ENCODE measurements around the gene SH2D1B. TPM values are rescaled to one million over a fixed set of nuclear protein-coding genes. Genes with fewer than 3 reads are reported as not detected.

Gene SH2D1B
- total and polyA plus RNA-seq, 2 donors (not counting 1 experiment from before 2014, with no cell fraction given) = 0.15 TPM

DNA sequence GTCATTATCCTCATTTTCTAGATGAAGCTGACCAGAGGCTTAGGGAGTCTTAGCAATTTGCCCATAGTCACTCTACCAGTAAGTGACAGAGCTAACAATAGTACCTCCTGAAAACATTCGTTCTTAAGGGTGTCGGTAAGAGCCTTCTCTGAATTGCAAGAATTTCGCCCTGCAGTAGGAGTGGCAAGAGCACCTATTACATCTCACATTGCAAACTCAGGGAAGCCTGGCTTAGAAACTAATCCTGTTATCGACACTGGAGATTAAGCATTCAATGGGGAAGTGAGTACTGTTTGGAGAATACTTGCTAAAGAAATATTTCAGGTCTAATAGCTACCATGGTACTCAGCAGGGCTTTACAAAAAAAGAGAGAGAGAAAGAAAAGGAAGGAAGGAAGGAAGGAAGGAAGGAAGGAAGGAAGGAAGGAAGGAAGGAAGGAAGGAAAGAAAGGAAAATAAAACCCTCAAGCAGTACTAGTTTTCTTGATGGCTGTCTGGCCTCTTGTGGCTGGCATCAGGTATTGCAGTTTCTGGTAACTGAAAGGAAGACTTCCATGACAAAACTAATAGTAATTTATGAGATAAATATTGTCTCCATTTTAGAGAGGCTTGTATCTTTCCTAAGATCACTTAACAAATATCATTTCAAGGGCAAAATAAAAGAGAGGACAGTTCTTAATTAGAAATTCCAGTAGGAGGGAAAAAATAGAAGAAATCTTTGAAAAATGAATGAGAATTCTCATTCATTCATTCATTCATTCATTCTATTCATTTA is 20.0 kb downstream of the SH2D1B start:
- H3K4me3 Mint-ChIP-seq = no peak overlapping the region
- CTCF ChIA-PET = interaction anchor here (0.6 to 1.2 kb wide), 6 partner anchors 17 to 354 kb away, joined by 4 to 6 read pairs (median 4); no protein-coding TSS in a partner anchor
- POLR2A ChIA-PET = no interaction called here

More for the DNA sequence above, 20.0 kb downstream of the SH2D1B start:
- H3K4me2 ChIP-seq (replicated peaks; ENCODE audit: low read depth, low read length, poor library complexity, severe bottlenecking) = no peak overlapping the region
- no peak overlapping the region for H2AFZ ChIP-seq (ENCODE audit: insufficient read depth, low read depth, low read length, poor library complexity, severe bottlenecking)
- H3K9ac ChIP-seq (ENCODE audit: low read length) = no peak overlapping the region
- ATAC-seq (ENCODE audit: low read depth) = no peak
- no peak overlapping the region for H3K27ac ChIP-seq (ENCODE audit: low read length in 2 of 2)
- peaks cover 0 to 8% (median 0%) of the 10 kb centered on the region in 4 experiments for H3K27me3 ChIP-seq (replicated peaks in 1 of 4; ENCODE audit: control extremely low read depth in 1 of 4, control insufficient read depth in 3 of 4, insufficient read depth in 4 of 4, low read length in 3 of 4)
- no CpG with 5 or more reads among the region's 4 CpGs for WGBS (ENCODE audit: insufficient coverage)
- intact Hi-C loops (cut with micrococcal nuclease) = loop anchor here (1.0 kb wide), 1 partner anchor 336 kb away; no protein-coding TSS in a partner anchor
- H3K4me3 ChIP-seq (ENCODE audit: control extremely low read depth in 1 of 5, extremely low read depth in 1 of 5, insufficient read depth in 1 of 5, low read depth in 2 of 5, low read length in 4 of 5) = no peak overlapping the region
- no peak for TF ChIP-seq EZH2 (IDR thresholded peaks at IDR 0.05; ENCODE audit: borderline replicate concordance, insufficient read depth, low read depth, low read length, poor library complexity, severe bottlenecking)
- TF ChIP-seq, protein P1, sequence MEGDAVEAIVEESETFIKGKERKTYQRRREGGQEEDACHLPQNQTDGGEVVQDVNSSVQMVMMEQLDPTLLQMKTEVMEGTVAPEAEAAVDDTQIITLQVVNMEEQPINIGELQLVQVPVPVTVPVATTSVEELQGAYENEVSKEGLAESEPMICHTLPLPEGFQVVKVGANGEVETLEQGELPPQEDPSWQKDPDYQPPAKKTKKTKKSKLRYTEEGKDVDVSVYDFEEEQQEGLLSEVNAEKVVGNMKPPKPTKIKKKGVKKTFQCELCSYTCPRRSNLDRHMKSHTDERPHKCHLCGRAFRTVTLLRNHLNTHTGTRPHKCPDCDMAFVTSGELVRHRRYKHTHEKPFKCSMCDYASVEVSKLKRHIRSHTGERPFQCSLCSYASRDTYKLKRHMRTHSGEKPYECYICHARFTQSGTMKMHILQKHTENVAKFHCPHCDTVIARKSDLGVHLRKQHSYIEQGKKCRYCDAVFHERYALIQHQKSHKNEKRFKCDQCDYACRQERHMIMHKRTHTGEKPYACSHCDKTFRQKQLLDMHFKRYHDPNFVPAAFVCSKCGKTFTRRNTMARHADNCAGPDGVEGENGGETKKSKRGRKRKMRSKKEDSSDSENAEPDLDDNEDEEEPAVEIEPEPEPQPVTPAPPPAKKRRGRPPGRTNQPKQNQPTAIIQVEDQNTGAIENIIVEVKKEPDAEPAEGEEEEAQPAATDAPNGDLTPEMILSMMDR (IDR thresholded peaks at IDR 0.05) = peak; percentile 68
- H3K79me2 ChIP-seq (ENCODE audit: control insufficient read depth, insufficient read depth, low read length) = no peaks in the 10 kb centered on the region
- H3K9me3 Mint-ChIP-seq (ENCODE audit: insufficient read depth) = no peaks in the 10 kb centered on the region
- H3K27me3 Mint-ChIP-seq = peaks cover 28% of the 10 kb centered on the region
- DNase-seq = peak; percentile 22
- no peaks in the 10 kb centered on the region for H3K36me3 ChIP-seq (replicated peaks in 1 of 2; ENCODE audit: control extremely low read depth in 1 of 2, control insufficient read depth in 1 of 2, extremely low read depth in 1 of 2, insufficient read depth in 2 of 2, low read length in 1 of 2)
- H4K20me1 ChIP-seq (ENCODE audit: control insufficient read depth, insufficient read depth, low read length, poor library complexity, severe bottlenecking) = no peaks in the 10 kb centered on the region
- peaks cover 3 to 5% of the 10 kb centered on the region in 2 donors for H3K4me1 ChIP-seq (ENCODE audit: control insufficient read depth in 2 of 2, insufficient read depth in 2 of 2, low read length in 2 of 2)
- no peak overlapping the region for H3K27ac Mint-ChIP-seq
- peaks cover 10% of the 10 kb centered on the region for H3K4me1 Mint-ChIP-seq
- no peaks in the 10 kb centered on the region for H3K9me3 ChIP-seq (ENCODE audit: control extremely low read depth in 1 of 3, control insufficient read depth in 2 of 3, insufficient read depth in 1 of 3, low read length in 2 of 3)

Data from B cell (primary cell).